IMR-90 (cell line): ENCODE measurements around the gene CLIP3. TPM values are rescaled to one million over a fixed set of nuclear protein-coding genes. Genes with fewer than 3 reads are reported as not detected.

ENCODE experiments used
- ATAC-seq: fragments of 200-7000 bp; cut with Tn5 transposase; 2 replicates; pipeline ENCODE4 v1.9.1; 2020; ENCODE audit warnings: low read depth, mild to moderate bottlenecking, moderate library complexity
- BruUV-seq: library from RNA; stranded (reverse); fragments of 400-500 nt; replicated peaks from 2 replicates; lab custom pipeline; 2021; lab: Mats Ljungman, UMichigan
- CTCF ChIA-PET: fragments of 300-600 bp; formaldehyde crosslinking; extraction: SDS; loops from one replicate; lab custom pipeline; 2021; ENCODE audit warnings: antibody characterized with exemption; lab: Yijun Ruan, JAX
- POLR2A ChIA-PET: fragments of 300-600 bp; sonication (Branson Sonifier 250); formaldehyde crosslinking; loops from one replicate; lab custom pipeline; 2022; ENCODE audit warnings: antibody characterized with exemption; ENCODE audit not compliant: unreplicated experiment; lab: Charles Lee
- DNase-seq: peaks from one replicate; pipeline ENCODE4 v3.0.0; 2013
- H2AFZ ChIP-seq: replicated peaks from 2 replicates; pipeline ENCODE3; 2013; ENCODE audit warnings: low read length, mild to moderate bottlenecking; ENCODE audit not compliant: poor library complexity
- H2AK5ac ChIP-seq: 2 replicates; pipeline ENCODE4 v1.6.1; 2013; ENCODE audit warnings: low read depth, low read length, inconsistent platforms
- H2AK9ac ChIP-seq: replicated peaks from 2 replicates; pipeline ENCODE3; 2013; ENCODE audit warnings: mild to moderate bottlenecking, low read depth, low read length, moderate library complexity; ENCODE audit not compliant: poor library complexity
- H2BK120ac ChIP-seq: 2 replicates; pipeline ENCODE4 v1.6.1; 2013; ENCODE audit warnings: low read depth, low read length, inconsistent platforms
- H2BK15ac ChIP-seq: 3 replicates; pipeline ENCODE4 v1.6.1; 2013; ENCODE audit warnings: low read depth, low read length, inconsistent platforms
- H2BK20ac ChIP-seq: 2 replicates; pipeline ENCODE4 v1.6.1; 2013; ENCODE audit warnings: low read depth, mild to moderate bottlenecking, inconsistent platforms, low read length, moderate library complexity
- H2BK5ac ChIP-seq: 2 replicates; pipeline ENCODE4 v1.6.1; 2013; ENCODE audit warnings: mild to moderate bottlenecking, low read depth, low read length, inconsistent platforms; ENCODE audit not compliant: poor library complexity, severe bottlenecking
- H3K14ac ChIP-seq: replicated peaks from 2 replicates; pipeline ENCODE4 v1.6.1; 2013; ENCODE audit warnings: low read depth, low read length, inconsistent platforms
- H3K18ac ChIP-seq: 2 replicates; pipeline ENCODE4 v1.6.1; 2013; ENCODE audit warnings: low read depth, low read length, control low read depth
- H3K23ac ChIP-seq: 2 replicates; pipeline ENCODE4 v1.6.1; 2013; ENCODE audit warnings: low read depth, low read length, inconsistent platforms
- H3K27ac ChIP-seq: 2 replicates; pipeline ENCODE4 v1.5.1; 2013; ENCODE audit warnings: mild to moderate bottlenecking, control low read depth, low read length; ENCODE audit not compliant: insufficient read depth
- H3K27me3 ChIP-seq: 2 replicates; pipeline ENCODE4 v1.6.1; 2013; ENCODE audit warnings: low read length; ENCODE audit not compliant: control insufficient read depth, insufficient read depth
- H3K36me3 ChIP-seq: 2 replicates; pipeline ENCODE4 v1.6.1; 2013; ENCODE audit warnings: low read length, mixed read lengths; ENCODE audit not compliant: control insufficient read depth, insufficient read depth
- H3K4ac ChIP-seq: 2 replicates; pipeline ENCODE4 v1.6.1; 2013; ENCODE audit warnings: low read depth, low read length, inconsistent platforms
- H3K4me1 ChIP-seq: 2 replicates; pipeline ENCODE4 v1.6.1; 2013; ENCODE audit warnings: low read length, mixed read lengths; ENCODE audit not compliant: control insufficient read depth, insufficient read depth
- H3K4me2 ChIP-seq: 2 replicates; pipeline ENCODE4 v1.6.1; 2013; ENCODE audit warnings: low read depth, mild to moderate bottlenecking, control low read depth, low read length, moderate library complexity
- H3K4me3 ChIP-seq: 2 replicates; pipeline ENCODE4 v1.5.1; 2013; ENCODE audit warnings: low read depth, mild to moderate bottlenecking, control low read depth, low read length, moderate library complexity; ENCODE audit not compliant: insufficient read depth
- H3K56ac ChIP-seq: 2 replicates; pipeline ENCODE4 v1.6.1; 2013; ENCODE audit warnings: low read length, inconsistent platforms; ENCODE audit not compliant: insufficient read depth; ENCODE audit errors: extremely low read depth
- H3K79me1 ChIP-seq, 2 experiments: 2 replicates each; pipeline ENCODE4 v1.6.1; 2013; ENCODE audit warnings: low read length in 2 of 2, inconsistent platforms in 1 of 2, low read depth in 1 of 2
- H3K9ac ChIP-seq: 2 replicates; pipeline ENCODE4 v1.6.1; 2013; ENCODE audit warnings: low read depth, low read length, control low read depth
- H3K9me1 ChIP-seq: 2 replicates; pipeline ENCODE4 v1.6.1; 2013; ENCODE audit warnings: low read length, inconsistent platforms; ENCODE audit not compliant: insufficient read depth
- H3K9me3 ChIP-seq: 2 replicates; pipeline ENCODE4 v1.6.1; 2013; ENCODE audit warnings: low read length; ENCODE audit not compliant: control insufficient read depth, insufficient read depth
- H4K20me1 ChIP-seq: 2 replicates; pipeline ENCODE4 v1.6.1; 2013; ENCODE audit warnings: low read length, inconsistent platforms; ENCODE audit not compliant: insufficient read depth
- H4K5ac ChIP-seq: 2 replicates; pipeline ENCODE4 v1.6.1; 2013; ENCODE audit warnings: mild to moderate bottlenecking, low read depth, low read length, control low read depth
- H4K8ac ChIP-seq, 2 experiments: 2 replicates each; pipeline ENCODE4 v1.6.1; 2013; ENCODE audit warnings: low read depth in 2 of 2, low read length in 2 of 2, control low read depth in 1 of 2, inconsistent platforms in 1 of 2
- H4K91ac ChIP-seq: 2 replicates; pipeline ENCODE4 v1.6.1; 2013; ENCODE audit warnings: low read depth, low read length, inconsistent platforms; ENCODE audit not compliant: insufficient read depth
- CEBPB ChIP-seq: IDR thresholded peaks from 2 replicates; pipeline ENCODE4 v1.6.1; 2012; ENCODE audit warnings: low read depth, low read length, improper control_type of control experiment
- CHD1 ChIP-seq: IDR thresholded peaks from 2 replicates; pipeline ENCODE4 v1.6.1; 2012; ENCODE audit warnings: low read depth, low read length, improper control_type of control experiment
- FOS ChIP-seq: fragments of 150-350 bp; IDR thresholded peaks from 2 replicates; pipeline ENCODE4 v1.6.1; 2016; ENCODE audit warnings: low read depth, low read length
- NFE2L2 ChIP-seq: fragments of 150-350 bp; IDR thresholded peaks from 2 replicates; pipeline ENCODE4 v1.6.1; 2016; ENCODE audit warnings: low read depth, mild to moderate bottlenecking, low read length
- POLR2A ChIP-seq: IDR thresholded peaks from 2 replicates; pipeline ENCODE4 v1.6.1; 2012; ENCODE audit warnings: mild to moderate bottlenecking, low read depth, low read length
- WGBS, 2 experiments: methylation state at CpG; one replicate each; pipeline versions ENCODE4 v1.1.5 to v1.1.7; 2013; ENCODE audit warnings: missing lambda C conversion rate in 2 of 2; ENCODE audit not compliant: insufficient read length in 1 of 2; ENCODE audit errors: extremely low coverage in 2 of 2; 5-methylcytosine and 5-hydroxymethylcytosine counted together
- dilution Hi-C: fragments of 300-500 bp; cut with HindIII; formaldehyde crosslinking; loops from one replicate; pipeline ENCODE4 v1.14.3; 2018; ENCODE audit warnings: low sequenced_read_pairs; ENCODE audit not compliant: unreplicated experiment
- in situ Hi-C: fragments of 300-500 bp; cut with MboI; formaldehyde crosslinking; loops from 3 replicates; pipeline ENCODE4 v1.14.3; 2019; ENCODE audit warnings: low sequenced_read_pairs, inconsistent platforms, mixed read lengths
- intact Hi-C: fragments of 100-400 bp; cut with micrococcal nuclease; formaldehyde crosslinking; loops from 2 replicates; pipeline ENCODE4 v1.10.0; 2022
- polyA plus RNA-seq, 3 experiments: library from polyadenylated mRNA; depleted of rRNA; stranded (reverse); fragments of >200 nt; gene quantifications; 2 replicates each; pipeline ENCODE4 v1.2.3, GENCODE V29; 2012; ENCODE audit warnings: low replicate concordance in 1 of 3
- total RNA-seq: library from RNA; depleted of rRNA; stranded (reverse); fragments of >200 nt; gene quantifications from 2 replicates; pipeline ENCODE4 v1.2.3, GENCODE V29; 2012

The CLIP3 gene
- total and polyA plus RNA-seq, 2 of the 4 experiments (the other 2 are of a cell fraction): 5.4 to 28.7 TPM

DNA sequence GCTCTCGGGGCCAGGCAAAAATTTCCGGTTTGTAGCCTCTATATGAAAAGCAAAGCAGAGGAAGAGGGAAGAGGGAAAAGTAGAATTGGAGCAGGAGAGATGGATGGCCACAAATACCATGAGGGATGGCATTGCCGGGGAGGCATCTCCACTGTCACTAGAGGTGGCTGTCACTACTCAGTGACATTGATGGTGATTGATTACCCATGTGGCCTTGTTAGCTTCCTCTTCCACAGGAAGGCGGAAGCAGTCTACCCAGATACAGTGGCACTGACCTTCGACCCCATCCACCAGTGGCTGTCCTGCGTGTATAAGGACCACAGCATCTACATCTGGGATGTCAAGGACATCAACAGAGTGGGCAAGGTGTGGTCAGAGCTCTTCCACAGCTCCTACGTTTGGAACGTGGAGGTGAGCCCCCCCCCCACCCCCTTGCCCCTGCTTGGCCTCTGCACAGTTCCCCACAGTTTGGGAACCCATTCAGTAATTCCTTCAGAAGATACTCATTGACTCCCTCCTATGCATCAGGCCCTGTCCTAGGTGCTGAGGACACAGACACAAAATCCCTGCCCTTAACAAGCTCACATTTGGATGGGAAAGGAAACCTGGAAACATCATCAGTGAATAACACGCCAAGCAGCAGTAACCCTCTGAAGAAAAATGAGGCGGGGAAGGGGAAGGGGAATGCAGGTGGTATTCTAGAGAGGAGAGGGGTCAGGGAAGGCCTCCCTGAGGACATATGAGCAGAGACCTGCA lies 40.6 kb upstream of the CLIP3 start:
- dilution Hi-C loops: no loop called here
- WGBS, 2 experiments: 97% methylated on average over 4 of the region's 10 CpGs; no CpG with 5 or more reads in 1 of the 2 experiments
- H2AK9ac ChIP-seq: no peak overlapping the region
- H3K4me3 ChIP-seq: no peak overlapping the region
- no peak overlapping the region for H4K5ac ChIP-seq
- peaks cover 29% of the 10 kb centered on the region; the same call in 1 of the 2 replicates for H4K20me1 ChIP-seq
- H3K9me1 ChIP-seq: peaks cover 7% of the 10 kb centered on the region; the same call in 1 of the 2 replicates
- DNase-seq (no peak), ATAC-seq (no peak)
- no peak overlapping the region for H3K56ac ChIP-seq
- H3K4me1 ChIP-seq: no peaks in the 10 kb centered on the region
- ChIA-PET CTCF (no interaction called here), POLR2A (no interaction called here)
- 0 out of 2 replicates have a peak, but pooled peaks cover 1% of the 10 kb centered on the region for H3K36me3 ChIP-seq
- H3K4ac ChIP-seq: no peak overlapping the region
- no peak overlapping the region for H2AK5ac ChIP-seq
- H2BK5ac ChIP-seq: no peak overlapping the region
- no peak overlapping the region for H3K9ac ChIP-seq
- no peak overlapping the region for H3K18ac ChIP-seq
- no peak overlapping the region for H4K91ac ChIP-seq
- H2AFZ ChIP-seq: no peak overlapping the region
- intact Hi-C loops: no loop called here
- H2BK120ac ChIP-seq: no peak overlapping the region
- H4K8ac ChIP-seq: no peak overlapping the region
- no peak overlapping the region for H2BK15ac ChIP-seq
- H3K23ac ChIP-seq: no peak overlapping the region
- no TSS peak for BruUV-seq
- no peak overlapping the region for H3K4me2 ChIP-seq
- no peak overlapping the region for H2BK20ac ChIP-seq
- no peaks in the 10 kb centered on the region for H3K27me3 ChIP-seq
- no peak overlapping the region for H3K14ac ChIP-seq
- H3K79me1 ChIP-seq: peaks cover 13 to 24% of the 10 kb centered on the region in 2 experiments
- no peaks in the 10 kb centered on the region for H3K9me3 ChIP-seq
- TF ChIP-seq CEBPB: no peak
- TF ChIP-seq FOS: no peak
- TF ChIP-seq CHD1: no peak
- TF ChIP-seq POLR2A: no peak
- TF ChIP-seq NFE2L2: no peak
- H3K27ac ChIP-seq: no peak overlapping the region
- in situ Hi-C loops: no loop called here
